HEK293 (cell line): Measurements from ENCODE around the gene SYCP2.

Source experiments
- CTCF ChIA-PET: fragments of 350-600 bp; formaldehyde crosslinking; extraction: SDS; loops from one replicate; lab custom pipeline; 2021; ENCODE audit warnings: antibody characterized with exemption; lab: Yijun Ruan, JAX
- POLR2A ChIA-PET: fragments of 300-600 bp; formaldehyde crosslinking; extraction: SDS; loops from one replicate; lab custom pipeline; 2020; ENCODE audit warnings: antibody characterized with exemption, inconsistent platforms; lab: Yijun Ruan, JAX
- H3K27ac ChIP-seq: fragments of 200-500 bp; sonication (Bioruptor generic); 2 replicates; pipeline ENCODE4 v1.5.1; 2014; ENCODE audit warnings: low read depth, low read length, control low read depth, inconsistent platforms; ENCODE audit errors: extremely low read depth
- H3K36me3 ChIP-seq, 2 experiments: fragments of 200-500 bp in 1 of 2; sonication (Bioruptor generic) in 1 of 2; 1 replicate in 1 of 2; 2 replicates in 1 of 2; pipeline ENCODE4 v1.5.1; 2014 to 2017; ENCODE audit warnings: inconsistent platforms in 2 of 2, low read length in 2 of 2; ENCODE audit not compliant: control insufficient read depth in 2 of 2, insufficient read depth in 1 of 2
- H3K4me1 ChIP-seq: fragments of 200-500 bp; sonication (Bioruptor generic); 2 replicates; pipeline ENCODE4 v1.5.1; 2014; ENCODE audit warnings: mild to moderate bottlenecking, low read length, inconsistent platforms; ENCODE audit not compliant: control insufficient read depth, insufficient read depth
- H3K4me3 ChIP-seq: 2 replicates; pipeline ENCODE4 v1.5.1; 2011; ENCODE audit warnings: low read depth, mild to moderate bottlenecking, control low read depth, low read length, moderate library complexity
- H3K9me3 ChIP-seq: fragments of 200-500 bp; sonication (Bioruptor generic); 2 replicates; pipeline ENCODE4 v1.5.1; 2014; ENCODE audit warnings: low read depth, low read length, inconsistent platforms; ENCODE audit not compliant: control insufficient read depth, insufficient read depth
- GLIS1 ChIP-seq: fragments of 450-650 bp; formaldehyde crosslinking; IDR thresholded peaks from 2 replicates; pipeline ENCODE4 v1.5.1; 2016; ENCODE audit warnings: missing biosample characterization, missing genetic modification characterization
- HOXD13 ChIP-seq: sonication (generic); formaldehyde crosslinking; IDR thresholded peaks from 2 replicates; pipeline ENCODE4 v1.8.0; 2022; ENCODE audit warnings: missing genetic modification reagents, borderline replicate concordance
- KLF16 ChIP-seq: fragments of 450-650 bp; formaldehyde crosslinking; IDR thresholded peaks from 2 replicates; pipeline ENCODE4 v1.5.1; 2017; ENCODE audit warnings: missing biosample characterization, missing genetic modification characterization
- SCRT1 ChIP-seq: fragments of 450-650 bp; formaldehyde crosslinking; IDR thresholded peaks from 2 replicates; pipeline ENCODE4 v1.5.1; 2016; ENCODE audit warnings: missing biosample characterization, missing genetic modification characterization, borderline replicate concordance
- SP7 ChIP-seq: fragments of 450-650 bp; formaldehyde crosslinking; IDR thresholded peaks from 2 replicates; pipeline ENCODE4 v1.5.1; 2016; ENCODE audit warnings: missing biosample characterization, missing genetic modification characterization
- ZBTB7A ChIP-seq: fragments of 450-650 bp; formaldehyde crosslinking; IDR thresholded peaks from 2 replicates; pipeline ENCODE4 v1.5.1; 2016; ENCODE audit warnings: low read depth, missing biosample characterization, missing genetic modification characterization
- ZFP37 ChIP-seq: fragments of 450-650 bp; formaldehyde crosslinking; IDR thresholded peaks from 2 replicates; pipeline ENCODE4 v1.5.1; 2016; ENCODE audit warnings: missing biosample characterization, missing genetic modification characterization
- ZNF132 ChIP-seq: fragments of 450-650 bp; formaldehyde crosslinking; IDR thresholded peaks from 2 replicates; pipeline ENCODE4 v1.5.1; 2017; ENCODE audit warnings: missing biosample characterization, missing genetic modification characterization, borderline replicate concordance
- ZNF23 ChIP-seq: fragments of 450-650 bp; formaldehyde crosslinking; IDR thresholded peaks from 2 replicates; pipeline ENCODE4 v1.5.1; 2016; ENCODE audit warnings: missing biosample characterization, missing genetic modification characterization, borderline replicate concordance
- ZNF274 ChIP-seq, 2 experiments: fragments of 200-500 bp in 1 of 2; fragments of 450-650 bp in 1 of 2; sonication (Bioruptor generic) in 1 of 2; formaldehyde crosslinking in 1 of 2; IDR thresholded peaks; 2 replicates each; pipeline versions ENCODE4 v1.5.1 to v1.6.1; 2014 to 2016; ENCODE audit warnings: borderline replicate concordance in 1 of 2, inconsistent platforms in 1 of 2, low read length in 1 of 2, missing biosample characterization in 1 of 2, missing genetic modification characterization in 1 of 2
- ZNF394 ChIP-seq: fragments of 450-650 bp; formaldehyde crosslinking; IDR thresholded peaks from 2 replicates; pipeline ENCODE4 v1.5.1; 2016; ENCODE audit warnings: missing biosample characterization, missing genetic modification characterization, mild to moderate bottlenecking, moderate library complexity, borderline replicate concordance
- ZNF404 ChIP-seq: fragments of 450-650 bp; formaldehyde crosslinking; IDR thresholded peaks from 2 replicates; pipeline ENCODE4 v1.5.1; 2017; ENCODE audit warnings: missing biosample characterization, missing genetic modification characterization
- ZNF473 ChIP-seq: fragments of 450-650 bp; formaldehyde crosslinking; IDR thresholded peaks from 2 replicates; pipeline ENCODE4 v1.5.1; 2017; ENCODE audit warnings: missing biosample characterization, missing genetic modification characterization
- ZNF48 ChIP-seq: fragments of 450-650 bp; formaldehyde crosslinking; IDR thresholded peaks from 2 replicates; pipeline ENCODE4 v1.5.1; 2016; ENCODE audit warnings: missing biosample characterization, missing genetic modification characterization
- ZNF548 ChIP-seq: fragments of 450-650 bp; formaldehyde crosslinking; IDR thresholded peaks from 2 replicates; pipeline ENCODE4 v1.5.1; 2016; ENCODE audit warnings: missing biosample characterization, missing genetic modification characterization
- ZNF623 ChIP-seq: fragments of 450-650 bp; formaldehyde crosslinking; IDR thresholded peaks from 2 replicates; pipeline ENCODE4 v1.5.1; 2016; ENCODE audit warnings: missing biosample characterization, missing genetic modification characterization
- ZNF776 ChIP-seq: fragments of 450-650 bp; formaldehyde crosslinking; IDR thresholded peaks from 2 replicates; pipeline ENCODE4 v1.5.0; 2017; ENCODE audit warnings: missing biosample characterization, missing genetic modification characterization, borderline replicate concordance
- ZNF837 ChIP-seq: fragments of 450-650 bp; formaldehyde crosslinking; IDR thresholded peaks from 2 replicates; pipeline ENCODE4 v1.5.1; 2016; ENCODE audit warnings: missing biosample characterization, missing genetic modification characterization
- ZSCAN30 ChIP-seq: fragments of 450-650 bp; IDR thresholded peaks from 2 replicates; pipeline ENCODE4 v1.5.1; 2018; ENCODE audit warnings: missing biosample characterization, mild to moderate bottlenecking, missing genetic modification characterization, moderate library complexity
- TF ChIP-seq, protein P1 (sequence below): fragments of 450-650 bp; formaldehyde crosslinking; IDR thresholded peaks from 2 replicates; pipeline ENCODE4 v1.5.1; 2016; ENCODE audit warnings: missing biosample characterization, missing genetic modification characterization
- TF ChIP-seq, protein P2 (sequence below): fragments of 450-650 bp; IDR thresholded peaks from 2 replicates; pipeline ENCODE4 v1.5.1; 2018; ENCODE audit warnings: missing biosample characterization, mild to moderate bottlenecking, missing genetic modification characterization

Gene SYCP2

DNA sequence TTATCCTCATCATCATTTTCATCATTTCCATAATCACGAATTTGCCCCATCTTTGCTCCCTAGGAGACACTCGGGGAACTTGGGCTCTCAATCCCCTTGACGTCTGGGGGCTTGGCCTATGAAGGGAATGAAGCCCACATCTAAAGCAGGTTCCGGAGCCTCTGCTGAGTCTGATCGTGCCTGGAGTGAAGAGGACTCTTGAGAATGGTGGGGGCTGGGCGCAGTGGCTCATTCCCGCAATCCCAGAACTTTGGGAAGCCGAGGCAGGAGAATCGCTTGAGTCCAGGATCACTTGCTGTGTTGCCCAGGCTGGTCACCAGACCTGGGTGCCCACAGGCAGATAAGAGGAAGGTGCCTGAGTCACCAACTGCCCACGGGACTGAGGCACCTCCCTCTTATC, 114.5 kb downstream of the SYCP2 start (continued):
- TF ChIP-seq, protein P1, sequence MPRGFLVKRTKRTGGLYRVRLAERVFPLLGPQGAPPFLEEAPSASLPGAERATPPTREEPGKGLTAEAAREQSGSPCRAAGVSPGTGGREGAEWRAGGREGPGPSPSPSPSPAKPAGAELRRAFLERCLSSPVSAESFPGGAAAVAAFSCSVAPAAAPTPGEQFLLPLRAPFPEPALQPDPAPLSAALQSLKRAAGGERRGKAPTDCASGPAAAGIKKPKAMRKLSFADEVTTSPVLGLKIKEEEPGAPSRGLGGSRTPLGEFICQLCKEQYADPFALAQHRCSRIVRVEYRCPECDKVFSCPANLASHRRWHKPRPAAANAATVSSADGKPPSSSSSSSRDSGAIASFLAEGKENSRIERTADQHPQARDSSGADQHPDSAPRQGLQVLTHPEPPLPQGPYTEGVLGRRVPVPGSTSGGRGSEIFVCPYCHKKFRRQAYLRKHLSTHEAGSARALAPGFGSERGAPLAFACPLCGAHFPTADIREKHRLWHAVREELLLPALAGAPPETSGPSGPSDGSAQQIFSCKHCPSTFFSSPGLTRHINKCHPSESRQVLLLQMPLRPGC (tag by site-specific recombination), result no peak

DNA sequence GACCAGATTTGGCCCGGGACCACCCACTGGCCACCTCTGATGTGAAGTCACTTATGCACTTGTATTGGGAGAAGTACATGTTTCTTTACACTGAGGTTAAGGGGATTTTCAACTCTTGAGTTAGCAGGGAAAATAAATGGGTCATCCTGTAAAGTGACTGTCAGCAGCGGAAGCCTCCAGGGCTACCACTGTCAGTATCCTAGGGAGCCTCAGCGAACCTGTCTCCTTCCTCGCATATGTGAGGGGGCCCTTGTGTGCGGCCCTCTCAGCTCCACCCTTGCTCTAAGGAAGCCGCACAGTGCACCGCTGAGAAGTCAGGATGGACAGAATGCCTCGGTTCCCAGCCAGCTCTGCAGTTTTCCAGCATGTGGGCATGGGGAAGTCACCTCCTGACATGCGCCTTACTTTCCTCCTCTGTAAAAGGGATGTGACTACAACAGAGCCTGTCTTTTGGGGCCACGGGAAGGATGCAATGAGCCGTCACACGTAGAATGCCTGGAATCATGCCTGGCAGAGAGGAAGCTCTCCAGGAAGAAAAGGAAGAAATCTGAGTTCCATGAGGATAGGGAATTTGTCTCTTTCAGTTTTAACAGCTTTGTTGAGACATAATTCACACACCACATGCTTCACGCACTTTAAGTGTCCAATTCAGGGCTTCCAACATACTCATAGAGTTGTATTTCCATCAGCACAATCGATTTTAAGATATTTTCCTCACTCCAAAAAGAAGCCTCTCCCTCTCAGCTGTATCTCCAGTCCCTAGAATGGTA, 115.4 kb downstream of the SYCP2 start:
- ChIA-PET POLR2A (no interaction called here), CTCF (no interaction called here)
- no peak overlapping the region for H3K4me3 ChIP-seq
- H3K27ac ChIP-seq, result no peak overlapping the region
- TF ChIP-seq ZBTB7A, result no peak
- no peak for TF ChIP-seq ZNF394
- TF ChIP-seq ZNF48, result no peak
- TF ChIP-seq ZNF132 (tag by site-specific recombination), result no peak
- TF ChIP-seq, protein P2, sequence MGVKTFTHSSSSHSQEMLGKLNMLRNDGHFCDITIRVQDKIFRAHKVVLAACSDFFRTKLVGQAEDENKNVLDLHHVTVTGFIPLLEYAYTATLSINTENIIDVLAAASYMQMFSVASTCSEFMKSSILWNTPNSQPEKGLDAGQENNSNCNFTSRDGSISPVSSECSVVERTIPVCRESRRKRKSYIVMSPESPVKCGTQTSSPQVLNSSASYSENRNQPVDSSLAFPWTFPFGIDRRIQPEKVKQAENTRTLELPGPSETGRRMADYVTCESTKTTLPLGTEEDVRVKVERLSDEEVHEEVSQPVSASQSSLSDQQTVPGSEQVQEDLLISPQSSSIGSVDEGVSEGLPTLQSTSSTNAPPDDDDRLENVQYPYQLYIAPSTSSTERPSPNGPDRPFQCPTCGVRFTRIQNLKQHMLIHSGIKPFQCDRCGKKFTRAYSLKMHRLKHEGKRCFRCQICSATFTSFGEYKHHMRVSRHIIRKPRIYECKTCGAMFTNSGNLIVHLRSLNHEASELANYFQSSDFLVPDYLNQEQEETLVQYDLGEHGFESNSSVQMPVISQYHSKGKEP, result no peak
- TF ChIP-seq ZNF274 (IDR thresholded peaks at IDR 0.05; ENCODE audit: low read length), result no peak
- no peak for TF ChIP-seq ZNF274 (tag by site-specific recombination; IDR thresholded peaks at IDR 0.05; ENCODE audit: borderline replicate concordance)
- no peak for TF ChIP-seq ZFP37 (tag by site-specific recombination)
- TF ChIP-seq SCRT1 (tag by site-specific recombination), result no peak
- no peak for TF ChIP-seq KLF16 (tag by site-specific recombination)
- no peak for TF ChIP-seq ZNF404
- no peaks in the 10 kb centered on the region for H3K9me3 ChIP-seq
- H3K36me3 ChIP-seq, result no peaks in the 10 kb centered on the region
- no peaks in the 10 kb centered on the region; the same call in 1 of the 2 replicates for H3K4me1 ChIP-seq

DNA sequence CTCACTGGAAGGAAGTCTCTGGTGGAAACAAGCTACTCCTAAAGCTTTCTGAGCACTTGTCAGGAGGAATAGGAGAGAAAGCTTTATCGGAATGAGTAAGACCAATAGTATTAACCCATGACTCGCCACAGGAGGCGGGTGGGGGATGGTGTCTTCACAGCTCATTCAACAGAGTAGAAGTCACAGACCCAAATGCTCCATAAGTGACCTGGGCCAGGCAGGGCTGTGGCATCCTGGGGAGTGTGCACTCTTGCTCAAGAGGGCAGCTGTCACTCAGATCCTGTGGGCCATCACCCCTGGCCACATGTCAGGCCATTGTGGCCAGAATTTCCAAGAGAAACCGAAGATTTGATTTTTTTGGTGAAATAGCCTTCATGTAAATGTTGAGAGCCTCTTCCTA, 116.0 kb downstream of the SYCP2 start:
- ChIA-PET POLR2A (no interaction called here), CTCF (interaction anchor here (1.1 kb wide), 1 partner anchor 34 kb away, joined by 4 read pairs; no protein-coding TSS in a partner anchor)

DNA sequence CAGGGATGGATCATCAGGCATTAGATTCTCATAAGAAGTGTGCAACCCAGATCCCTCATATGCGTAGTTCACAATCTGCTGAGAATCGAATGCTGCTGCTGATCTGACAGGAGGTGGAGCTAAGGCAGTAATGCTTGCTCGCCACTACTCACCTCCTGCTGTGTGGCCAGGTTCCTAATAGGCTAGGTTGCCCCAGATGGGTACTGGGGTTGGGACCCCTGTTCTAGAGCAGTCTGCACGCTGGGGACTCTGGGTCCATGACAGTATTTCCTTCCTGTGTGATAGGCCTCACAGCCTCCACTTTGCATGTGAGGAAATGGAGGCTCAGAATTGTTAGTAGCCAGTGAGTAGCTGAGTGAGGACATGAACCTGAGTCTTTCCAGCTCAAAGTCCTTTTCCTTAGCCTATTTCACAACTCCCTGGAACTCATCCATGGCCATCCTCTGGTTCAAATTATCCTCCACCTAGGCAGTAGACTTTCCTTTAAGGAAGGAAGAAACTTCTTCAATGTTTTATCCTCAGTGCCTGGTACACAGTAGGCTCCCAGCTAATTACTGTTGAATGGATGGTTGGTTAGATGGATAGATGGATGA, 117.2 kb downstream of the SYCP2 start:
- H3K36me3 ChIP-seq, result no peaks in the 10 kb centered on the region
- CTCF ChIA-PET, result interaction anchor here (0.6 to 1.1 kb wide), 2 partner anchors 33 to 245 kb away, joined by 3 to 4 read pairs; no protein-coding TSS in a partner anchor
- H3K9me3 ChIP-seq, result no peaks in the 10 kb centered on the region
- no peaks in the 10 kb centered on the region; the same call in 1 of the 2 replicates for H3K4me1 ChIP-seq
- POLR2A ChIA-PET, result no interaction called here
- no peak overlapping the region for H3K27ac ChIP-seq
- no peak overlapping the region for H3K4me3 ChIP-seq
- TF ChIP-seq SP7 (tag by site-specific recombination) (no peak), ZNF623 (tag by site-specific recombination) (no peak), ZNF776 (tag by site-specific recombination) (no peak), ZNF23 (tag by site-specific recombination) (no peak), ZNF473 (tag by site-specific recombination) (no peak), ZNF548 (tag by site-specific recombination) (no peak), ZNF837 (no peak), GLIS1 (tag by site-specific recombination) (no peak)

More for the DNA sequence above, 116.0 kb downstream of the SYCP2 start:
- H3K9me3 ChIP-seq, result no peaks in the 10 kb centered on the region
- TF ChIP-seq HOXD13 (CRISPR knock-in tag), result no peak
- no peak for TF ChIP-seq ZSCAN30
- no peak overlapping the region for H3K27ac ChIP-seq
- no peak overlapping the region for H3K4me3 ChIP-seq
- H3K36me3 ChIP-seq, result no peaks in the 10 kb centered on the region
- H3K4me1 ChIP-seq, result no peaks in the 10 kb centered on the region; the same call in 1 of the 2 replicates
